Right lobe of liver (tissue), 4 donors: ENCODE results near the gene WDR49.

Experiments
- POLR2A ChIP-seq: fragments of 450-650 bp; IDR thresholded peaks from one replicate; pipeline ENCODE4 v1.6.1; 2017; ENCODE audit warnings: antibody characterized with exemption, mild to moderate bottlenecking
- TF ChIP-seq, protein P1 (sequence below), 4 donors: fragments of 200-600 bp in 3 of 4; fragments of 450-650 bp in 1 of 4; IDR thresholded peaks; one replicate each; pipeline versions ENCODE4 v1.5.1 to v1.8.0; 2016 to 2022; ENCODE audit warnings: antibody characterized with exemption in 4 of 4, mild to moderate bottlenecking in 2 of 4
- donor health status: DM: no; HTN: no; CAD: no.
- donor health status: DM: no; HTN: no; CAD: no.
- donor health status: DM: no; HTN: yes; CAD: no.

DNA sequence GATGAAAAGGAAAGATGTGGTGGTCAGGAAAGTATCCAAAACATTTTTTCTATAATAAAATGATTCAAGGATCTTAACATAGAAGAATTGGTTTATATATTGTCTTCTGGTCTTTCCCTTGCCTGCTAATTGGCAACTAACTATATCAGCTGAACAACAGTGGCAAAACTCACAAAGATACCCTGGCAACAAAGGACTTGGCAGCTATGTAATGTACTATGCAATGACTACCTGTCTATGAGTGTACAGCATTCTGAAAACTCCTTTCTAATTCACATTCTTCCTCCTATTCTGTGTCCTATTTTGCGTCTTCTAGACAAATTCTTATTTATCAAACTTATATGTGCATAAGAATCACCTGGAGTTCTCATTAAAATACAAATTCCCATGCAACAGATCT, 164.2 kb downstream of the WDR49 start:
- TF ChIP-seq, protein P1, sequence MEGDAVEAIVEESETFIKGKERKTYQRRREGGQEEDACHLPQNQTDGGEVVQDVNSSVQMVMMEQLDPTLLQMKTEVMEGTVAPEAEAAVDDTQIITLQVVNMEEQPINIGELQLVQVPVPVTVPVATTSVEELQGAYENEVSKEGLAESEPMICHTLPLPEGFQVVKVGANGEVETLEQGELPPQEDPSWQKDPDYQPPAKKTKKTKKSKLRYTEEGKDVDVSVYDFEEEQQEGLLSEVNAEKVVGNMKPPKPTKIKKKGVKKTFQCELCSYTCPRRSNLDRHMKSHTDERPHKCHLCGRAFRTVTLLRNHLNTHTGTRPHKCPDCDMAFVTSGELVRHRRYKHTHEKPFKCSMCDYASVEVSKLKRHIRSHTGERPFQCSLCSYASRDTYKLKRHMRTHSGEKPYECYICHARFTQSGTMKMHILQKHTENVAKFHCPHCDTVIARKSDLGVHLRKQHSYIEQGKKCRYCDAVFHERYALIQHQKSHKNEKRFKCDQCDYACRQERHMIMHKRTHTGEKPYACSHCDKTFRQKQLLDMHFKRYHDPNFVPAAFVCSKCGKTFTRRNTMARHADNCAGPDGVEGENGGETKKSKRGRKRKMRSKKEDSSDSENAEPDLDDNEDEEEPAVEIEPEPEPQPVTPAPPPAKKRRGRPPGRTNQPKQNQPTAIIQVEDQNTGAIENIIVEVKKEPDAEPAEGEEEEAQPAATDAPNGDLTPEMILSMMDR (IDR thresholded peaks at IDR 0.05) = no peak
- no peak for TF ChIP-seq POLR2A
